Measurements from ENCODE around the gene PAMR1.

DNA sequence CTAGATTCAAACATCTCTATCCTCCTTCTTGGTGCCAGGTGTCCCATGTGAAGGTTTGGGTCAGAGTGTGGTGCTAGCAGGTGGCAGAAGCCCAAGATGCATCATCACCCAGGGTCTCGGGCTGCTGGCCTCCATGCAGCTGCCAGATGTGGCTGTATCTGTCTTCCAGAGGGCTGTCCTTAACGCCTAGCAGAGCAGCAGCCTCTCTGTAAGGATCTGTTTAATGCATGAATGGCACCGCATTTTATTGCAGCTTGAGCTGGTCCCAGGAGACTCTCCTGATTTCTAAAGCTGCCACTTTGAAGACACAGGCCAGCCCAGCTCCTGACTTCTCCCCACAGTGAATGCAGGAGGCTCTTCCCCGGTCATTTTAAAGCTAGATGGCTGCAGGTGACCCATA, 132.3 kb downstream of the PAMR1 start:
- no peak for TF ChIP-seq SUZ12 (IDR thresholded peaks at IDR 0.05)
- TF ChIP-seq L3MBTL2 (conservative IDR thresholded peaks at IDR 0.05), result no peak
- no peak for TF ChIP-seq FOXK2 (IDR thresholded peaks at IDR 0.05)
- no peak for TF ChIP-seq ARNT (IDR thresholded peaks at IDR 0.05)
- no peak for TF ChIP-seq LEF1 (IDR thresholded peaks at IDR 0.05; ENCODE audit: borderline replicate concordance)

Data from HEK293T (cell line).